GM12878 (cell line): ENCODE measurements around the gene TADA3.

Source experiments
- HCFC1 ChIP-seq: fragments of 150-350 bp; IDR thresholded peaks from 2 replicates; pipeline ENCODE4 v1.6.1; 2014; ENCODE audit warnings: low read length
- ZNF274 ChIP-seq: IDR thresholded peaks from one replicate; pipeline ENCODE4 v1.8.0; 2011; ENCODE audit not compliant: insufficient read length, insufficient read depth

DNA sequence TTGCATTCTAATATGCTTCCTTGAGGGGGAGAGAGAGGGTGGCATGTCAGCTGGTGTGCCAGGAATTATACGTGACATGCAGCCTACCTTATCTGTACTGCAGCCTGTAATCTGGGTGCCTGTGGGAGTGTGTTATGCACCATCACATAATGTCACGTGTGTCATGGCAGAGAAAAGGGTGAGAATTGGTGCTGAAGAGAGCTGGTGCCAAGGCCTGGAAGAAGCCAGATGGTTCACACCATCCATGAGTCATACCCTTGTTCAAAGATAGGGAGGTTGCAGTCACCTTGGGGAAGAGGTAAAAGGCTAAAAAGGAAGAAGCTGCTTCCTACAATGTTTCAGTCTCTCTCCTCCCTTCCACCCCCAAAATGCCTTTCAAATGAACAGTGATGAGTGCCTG is 55.4 kb downstream of the TADA3 start:
- TF ChIP-seq HCFC1 (no peak), ZNF274 (no peak)
